IMR-90 (cell line): Measurements from ENCODE around the gene URM1. TPM values are rescaled to one million over a fixed set of nuclear protein-coding genes. Genes with fewer than 3 reads are reported as not detected.
A peak's percentile ranks its signal among the peaks of the same experiment; 100 is the strongest.

Experiments
- ATAC-seq: fragments of 200-7000 bp; cut with Tn5 transposase; 2 replicates; pipeline ENCODE4 v1.9.1; 2020; ENCODE audit warnings: low read depth, mild to moderate bottlenecking, moderate library complexity
- BruUV-seq: library from RNA; stranded (reverse); fragments of 400-500 nt; replicated peaks from 2 replicates; lab custom pipeline; 2021; lab: Mats Ljungman, UMichigan
- CTCF ChIA-PET: fragments of 300-600 bp; formaldehyde crosslinking; extraction: SDS; loops from one replicate; lab custom pipeline; 2021; ENCODE audit warnings: antibody characterized with exemption; lab: Yijun Ruan, JAX
- POLR2A ChIA-PET: fragments of 300-600 bp; sonication (Branson Sonifier 250); formaldehyde crosslinking; loops from one replicate; lab custom pipeline; 2022; ENCODE audit warnings: antibody characterized with exemption; ENCODE audit not compliant: unreplicated experiment; lab: Charles Lee
- DNase-seq: peaks from one replicate; pipeline ENCODE4 v3.0.0; 2013
- H2AFZ ChIP-seq: replicated peaks from 2 replicates; pipeline ENCODE3; 2013; ENCODE audit warnings: low read length, mild to moderate bottlenecking; ENCODE audit not compliant: poor library complexity
- H2AK5ac ChIP-seq: 2 replicates; pipeline ENCODE4 v1.6.1; 2013; ENCODE audit warnings: low read depth, low read length, inconsistent platforms
- H2AK9ac ChIP-seq: replicated peaks from 2 replicates; pipeline ENCODE3; 2013; ENCODE audit warnings: mild to moderate bottlenecking, low read depth, low read length, moderate library complexity; ENCODE audit not compliant: poor library complexity
- H2BK120ac ChIP-seq: 2 replicates; pipeline ENCODE4 v1.6.1; 2013; ENCODE audit warnings: low read depth, low read length, inconsistent platforms
- H2BK15ac ChIP-seq: 3 replicates; pipeline ENCODE4 v1.6.1; 2013; ENCODE audit warnings: low read depth, low read length, inconsistent platforms
- H2BK20ac ChIP-seq: 2 replicates; pipeline ENCODE4 v1.6.1; 2013; ENCODE audit warnings: low read depth, mild to moderate bottlenecking, inconsistent platforms, low read length, moderate library complexity
- H2BK5ac ChIP-seq: 2 replicates; pipeline ENCODE4 v1.6.1; 2013; ENCODE audit warnings: mild to moderate bottlenecking, low read depth, low read length, inconsistent platforms; ENCODE audit not compliant: poor library complexity, severe bottlenecking
- H3K14ac ChIP-seq: replicated peaks from 2 replicates; pipeline ENCODE4 v1.6.1; 2013; ENCODE audit warnings: low read depth, low read length, inconsistent platforms
- H3K18ac ChIP-seq: 2 replicates; pipeline ENCODE4 v1.6.1; 2013; ENCODE audit warnings: low read depth, low read length, control low read depth
- H3K23ac ChIP-seq: 2 replicates; pipeline ENCODE4 v1.6.1; 2013; ENCODE audit warnings: low read depth, low read length, inconsistent platforms
- H3K27ac ChIP-seq: 2 replicates; pipeline ENCODE4 v1.5.1; 2013; ENCODE audit warnings: mild to moderate bottlenecking, control low read depth, low read length; ENCODE audit not compliant: insufficient read depth
- H3K27me3 ChIP-seq: 2 replicates; pipeline ENCODE4 v1.6.1; 2013; ENCODE audit warnings: low read length; ENCODE audit not compliant: control insufficient read depth, insufficient read depth
- H3K36me3 ChIP-seq: 2 replicates; pipeline ENCODE4 v1.6.1; 2013; ENCODE audit warnings: low read length, mixed read lengths; ENCODE audit not compliant: control insufficient read depth, insufficient read depth
- H3K4ac ChIP-seq: 2 replicates; pipeline ENCODE4 v1.6.1; 2013; ENCODE audit warnings: low read depth, low read length, inconsistent platforms
- H3K4me1 ChIP-seq: 2 replicates; pipeline ENCODE4 v1.6.1; 2013; ENCODE audit warnings: low read length, mixed read lengths; ENCODE audit not compliant: control insufficient read depth, insufficient read depth
- H3K4me2 ChIP-seq: 2 replicates; pipeline ENCODE4 v1.6.1; 2013; ENCODE audit warnings: low read depth, mild to moderate bottlenecking, control low read depth, low read length, moderate library complexity
- H3K4me3 ChIP-seq: 2 replicates; pipeline ENCODE4 v1.5.1; 2013; ENCODE audit warnings: low read depth, mild to moderate bottlenecking, control low read depth, low read length, moderate library complexity; ENCODE audit not compliant: insufficient read depth
- H3K56ac ChIP-seq: 2 replicates; pipeline ENCODE4 v1.6.1; 2013; ENCODE audit warnings: low read length, inconsistent platforms; ENCODE audit not compliant: insufficient read depth; ENCODE audit errors: extremely low read depth
- H3K79me1 ChIP-seq, 2 experiments: 2 replicates each; pipeline ENCODE4 v1.6.1; 2013; ENCODE audit warnings: low read length in 2 of 2, inconsistent platforms in 1 of 2, low read depth in 1 of 2
- H3K9ac ChIP-seq: 2 replicates; pipeline ENCODE4 v1.6.1; 2013; ENCODE audit warnings: low read depth, low read length, control low read depth
- H3K9me1 ChIP-seq: 2 replicates; pipeline ENCODE4 v1.6.1; 2013; ENCODE audit warnings: low read length, inconsistent platforms; ENCODE audit not compliant: insufficient read depth
- H3K9me3 ChIP-seq: 2 replicates; pipeline ENCODE4 v1.6.1; 2013; ENCODE audit warnings: low read length; ENCODE audit not compliant: control insufficient read depth, insufficient read depth
- H4K20me1 ChIP-seq: 2 replicates; pipeline ENCODE4 v1.6.1; 2013; ENCODE audit warnings: low read length, inconsistent platforms; ENCODE audit not compliant: insufficient read depth
- H4K5ac ChIP-seq: 2 replicates; pipeline ENCODE4 v1.6.1; 2013; ENCODE audit warnings: mild to moderate bottlenecking, low read depth, low read length, control low read depth
- H4K8ac ChIP-seq, 2 experiments: 2 replicates each; pipeline ENCODE4 v1.6.1; 2013; ENCODE audit warnings: low read depth in 2 of 2, low read length in 2 of 2, control low read depth in 1 of 2, inconsistent platforms in 1 of 2
- H4K91ac ChIP-seq: 2 replicates; pipeline ENCODE4 v1.6.1; 2013; ENCODE audit warnings: low read depth, low read length, inconsistent platforms; ENCODE audit not compliant: insufficient read depth
- BHLHE40 ChIP-seq: fragments of 150-350 bp; IDR thresholded peaks from 2 replicates; pipeline ENCODE4 v1.6.1; 2016; ENCODE audit warnings: mild to moderate bottlenecking, low read depth, low read length
- CHD1 ChIP-seq: IDR thresholded peaks from 2 replicates; pipeline ENCODE4 v1.6.1; 2012; ENCODE audit warnings: low read depth, low read length, improper control_type of control experiment
- CTCF ChIP-seq: conservative IDR thresholded peaks from 2 replicates; pipeline ENCODE4 v1.5.1; 2012; ENCODE audit warnings: mild to moderate bottlenecking, low read depth, low read length, improper control_type of control experiment
- MAFK ChIP-seq: IDR thresholded peaks from 2 replicates; pipeline ENCODE4 v1.6.1; 2012; ENCODE audit warnings: low read depth, low read length, improper control_type of control experiment
- MAZ ChIP-seq: IDR thresholded peaks from 2 replicates; pipeline ENCODE4 v1.6.1; 2012; ENCODE audit warnings: low read depth, mild to moderate bottlenecking, low read length, improper control_type of control experiment, moderate library complexity, borderline replicate concordance
- MXI1 ChIP-seq: IDR thresholded peaks from 2 replicates; pipeline ENCODE4 v1.6.1; 2012; ENCODE audit warnings: low read depth, mild to moderate bottlenecking, low read length, moderate library complexity, borderline replicate concordance
- NFE2L2 ChIP-seq: fragments of 150-350 bp; IDR thresholded peaks from 2 replicates; pipeline ENCODE4 v1.6.1; 2016; ENCODE audit warnings: low read depth, mild to moderate bottlenecking, low read length
- POLR2A ChIP-seq: IDR thresholded peaks from 2 replicates; pipeline ENCODE4 v1.6.1; 2012; ENCODE audit warnings: mild to moderate bottlenecking, low read depth, low read length
- RAD21 ChIP-seq: IDR thresholded peaks from 2 replicates; pipeline ENCODE4 v1.6.1; 2012; ENCODE audit warnings: low read length, improper control_type of control experiment
- RCOR1 ChIP-seq: IDR thresholded peaks from 2 replicates; pipeline ENCODE4 v1.6.1; 2012; ENCODE audit warnings: mild to moderate bottlenecking, low read length, improper control_type of control experiment; ENCODE audit not compliant: insufficient replicate concordance
- SMC3 ChIP-seq: fragments of 150-350 bp; IDR thresholded peaks from 2 replicates; pipeline ENCODE4 v1.6.1; 2016; ENCODE audit warnings: low read depth, mild to moderate bottlenecking, antibody characterized with exemption, low read length, moderate library complexity
- USF2 ChIP-seq: fragments of 150-350 bp; IDR thresholded peaks from 2 replicates; pipeline ENCODE4 v1.6.1; 2017; ENCODE audit warnings: mild to moderate bottlenecking, antibody characterized with exemption, low read length, low read depth
- WGBS, 2 experiments: methylation state at CpG; one replicate each; pipeline versions ENCODE4 v1.1.5 to v1.1.7; 2013; ENCODE audit warnings: missing lambda C conversion rate in 2 of 2; ENCODE audit not compliant: insufficient read length in 1 of 2; ENCODE audit errors: extremely low coverage in 2 of 2; 5-methylcytosine and 5-hydroxymethylcytosine counted together
- dilution Hi-C: fragments of 300-500 bp; cut with HindIII; formaldehyde crosslinking; loops from one replicate; pipeline ENCODE4 v1.14.3; 2018; ENCODE audit warnings: low sequenced_read_pairs; ENCODE audit not compliant: unreplicated experiment
- in situ Hi-C: fragments of 300-500 bp; cut with MboI; formaldehyde crosslinking; loops from 3 replicates; pipeline ENCODE4 v1.14.3; 2019; ENCODE audit warnings: low sequenced_read_pairs, inconsistent platforms, mixed read lengths
- intact Hi-C: fragments of 100-400 bp; cut with micrococcal nuclease; formaldehyde crosslinking; loops from 2 replicates; pipeline ENCODE4 v1.10.0; 2022
- polyA plus RNA-seq, 3 experiments: library from polyadenylated mRNA; depleted of rRNA; stranded (reverse); fragments of >200 nt; gene quantifications; 2 replicates each; pipeline ENCODE4 v1.2.3, GENCODE V29; 2012; ENCODE audit warnings: low replicate concordance in 1 of 3
- total RNA-seq: library from RNA; depleted of rRNA; stranded (reverse); fragments of >200 nt; gene quantifications from 2 replicates; pipeline ENCODE4 v1.2.3, GENCODE V29; 2012

The URM1 gene
- total and polyA plus RNA-seq, 2 of the 4 experiments (the other 2 are of a cell fraction) = 33.2 to 66.9 TPM

GRCh38 chr9:128361986-128362646 lies 9.1 kb upstream of the URM1 start:
- peak overlapping the region; percentile 96 for H2AFZ ChIP-seq
- peaks cover 10% of the 10 kb centered on the region; the same call in 1 of the 2 replicates for H3K4me1 ChIP-seq
- no peak overlapping the region for H2AK5ac ChIP-seq
- CTCF ChIA-PET = interaction anchor here (0.5 to 1.7 kb wide), 11 partner anchors 9 to 194 kb away, joined by 3 to 8 read pairs (median 3); partner anchors contain the start of genes CERCAM and URM1
- DNase-seq = peak; percentile 78
- peak overlapping the region; percentile 71 for H3K4me2 ChIP-seq
- peak overlapping the region; percentile 71; the same call in 1 of the 2 replicates for H4K91ac ChIP-seq
- intact Hi-C loops = loop anchor here (1.0 kb wide), 2 partner anchors 50 to 67 kb away; no protein-coding TSS in a partner anchor
- no peaks in the 10 kb centered on the region for H3K9me3 ChIP-seq
- 5% methylated on average over 8 of the region's 20 CpGs; no CpG with 5 or more reads in 1 of the 2 experiments for WGBS, 2 experiments
- H2AK9ac ChIP-seq = peak overlapping the region; percentile 81
- H3K4ac ChIP-seq = peak overlapping the region; percentile 82
- H4K5ac ChIP-seq = peak overlapping the region; percentile 34
- 0 out of 2 replicates have a peak, but pooled peaks cover 4% of the 10 kb centered on the region for H3K36me3 ChIP-seq
- H2BK20ac ChIP-seq = no peak overlapping the region
- H3K9ac ChIP-seq = peak overlapping the region; percentile 4
- H2BK15ac ChIP-seq = no peak overlapping the region
- peak overlapping the region; percentile 31 for H3K27ac ChIP-seq
- no peaks in the 10 kb centered on the region for H4K20me1 ChIP-seq
- no TSS peak for BruUV-seq
- in situ Hi-C loops = no loop called here
- H3K27me3 ChIP-seq = no peaks in the 10 kb centered on the region
- TF ChIP-seq CHD1 (no peak), MAFK (no peak), RAD21 (peak; percentile 88), BHLHE40 (no peak), MXI1 (peak; percentile 91; the same call in 1 of the 2 replicates), POLR2A (no peak), USF2 (peak; percentile 56; the same call in 1 of the 2 replicates), SMC3 (peak; percentile 88), RCOR1 (no peak), MAZ (peak; percentile 76; the same call in 1 of the 2 replicates), NFE2L2 (no peak), CTCF (peak; percentile 89)
- peaks cover 8% of the 10 kb centered on the region for H3K9me1 ChIP-seq
- H2BK5ac ChIP-seq = peak overlapping the region; percentile 30
- H2BK120ac ChIP-seq = peak overlapping the region; percentile 54; the same call in 1 of the 2 replicates
- dilution Hi-C loops = no loop called here
- no peaks in the 10 kb centered on the region; a peak in 1 of 4 replicates for H3K79me1 ChIP-seq
- peak; percentile 90 for ATAC-seq
- peak overlapping the region; percentile 30 for H3K4me3 ChIP-seq
- peak overlapping the region; percentile 63; the same call in 1 of the 2 replicates for H3K56ac ChIP-seq
- POLR2A ChIA-PET = interaction anchor here (0.6 to 1.4 kb wide), 2 partner anchors 9 to 34 kb away, joined by 5 to 18 read pairs; partner anchors contain the start of gene URM1
- peak overlapping the region; percentile 31; the same call in 1 of the 2 replicates for H3K23ac ChIP-seq
- H4K8ac ChIP-seq = peak overlapping the region; percentile 24 to 85; a peak in 3 of 4 replicates
- H3K18ac ChIP-seq = no peak overlapping the region
- peak overlapping the region; percentile 49; the same call in 1 of the 2 replicates for H3K14ac ChIP-seq
